GM18505 (cell line): ENCODE measurements around the gene GRIP1.

ENCODE experiments used
- ATAC-seq: cut with Tn5 transposase; IDR thresholded peaks from one replicate; pipeline ENCODE4 v1.9.1; 2021; ENCODE audit not compliant: unreplicated experiment
- POLR2A ChIP-seq: IDR thresholded peaks from 4 replicates; pipeline ENCODE4 v1.6.1; 2011; ENCODE audit warnings: borderline replicate concordance; ENCODE audit not compliant: insufficient read depth, insufficient read length; ENCODE audit errors: extremely low read depth

The GRIP1 gene

GRCh38 chr12:66678338-66679275 is at the start of gene GRIP1:
TSS of gene GRIP1 (minus strand) at chr12:66679076. CDS start at chr12:66678904, 172 bp downstream.
- TF ChIP-seq POLR2A = no peak
- ATAC-seq = no peak

GRCh38 chr12:66726556-66726955 is 47.7 kb upstream of the GRIP1 start:
- ATAC-seq = no peak
- no peak for TF ChIP-seq POLR2A

GRCh38 chr12:66725031-66725430 is 46.2 kb upstream of the GRIP1 start:
- no peak for TF ChIP-seq POLR2A
- ATAC-seq = no peak

- TF ChIP-seq POLR2A = no peak
- ATAC-seq = no peak
Measured at GRCh38 chr12:66724616-66725015, 45.7 kb upstream of the GRIP1 start.

GRCh38 chr12:66724026-66724425 is 45.1 kb upstream of the GRIP1 start:
- no peak for TF ChIP-seq POLR2A
- no peak for ATAC-seq

GRCh38 chr12:66719862-66720261 is 41.0 kb upstream of the GRIP1 start:
- TF ChIP-seq POLR2A = no peak
- no peak for ATAC-seq

- ATAC-seq = no peak
- no peak for TF ChIP-seq POLR2A
Measured at GRCh38 chr12:66717036-66717673, 38.3 kb upstream of the GRIP1 start.

- no peak for TF ChIP-seq POLR2A
- ATAC-seq = no peak
Measured at GRCh38 chr12:66716522-66716921, 37.6 kb upstream of the GRIP1 start.

- ATAC-seq = no peak
- TF ChIP-seq POLR2A = no peak
Measured at GRCh38 chr12:66714709-66715108, 35.8 kb upstream of the GRIP1 start.

GRCh38 chr12:66713984-66714383 is 35.1 kb upstream of the GRIP1 start:
- no peak for TF ChIP-seq POLR2A
- no peak for ATAC-seq

GRCh38 chr12:66709893-66710292 is 31.0 kb upstream of the GRIP1 start:
- no peak for ATAC-seq
- no peak for TF ChIP-seq POLR2A

GRCh38 chr12:66709457-66709773 is 30.5 kb upstream of the GRIP1 start:
- no peak for ATAC-seq
- no peak for TF ChIP-seq POLR2A

GRCh38 chr12:66708704-66709456 is 30.0 kb upstream of the GRIP1 start:
- TF ChIP-seq POLR2A = no peak
- ATAC-seq = no peak
